22Rv1 (cell line): ENCODE measurements around the gene ANXA8.

Experiments
- H3K27ac ChIP-seq: fragments of 450-650 bp; 2 replicates; pipeline ENCODE4 v1.5.1; 2017
- ZFX ChIP-seq: fragments of 450-650 bp; IDR thresholded peaks from 2 replicates; pipeline ENCODE4 v1.6.1; 2017; ENCODE audit warnings: antibody characterized with exemption, borderline replicate concordance
- TF ChIP-seq, protein P1 (sequence below): fragments of 450-650 bp; IDR thresholded peaks from 2 replicates; pipeline ENCODE4 v1.5.1; 2017; ENCODE audit warnings: mild to moderate bottlenecking

ANXA8 gene

GRCh38 chr10:47423476-47423875, 60.4 kb downstream of the ANXA8 start:
- H3K27ac ChIP-seq = no peak overlapping the region
- TF ChIP-seq ZFX = no peak
- TF ChIP-seq, protein P1, sequence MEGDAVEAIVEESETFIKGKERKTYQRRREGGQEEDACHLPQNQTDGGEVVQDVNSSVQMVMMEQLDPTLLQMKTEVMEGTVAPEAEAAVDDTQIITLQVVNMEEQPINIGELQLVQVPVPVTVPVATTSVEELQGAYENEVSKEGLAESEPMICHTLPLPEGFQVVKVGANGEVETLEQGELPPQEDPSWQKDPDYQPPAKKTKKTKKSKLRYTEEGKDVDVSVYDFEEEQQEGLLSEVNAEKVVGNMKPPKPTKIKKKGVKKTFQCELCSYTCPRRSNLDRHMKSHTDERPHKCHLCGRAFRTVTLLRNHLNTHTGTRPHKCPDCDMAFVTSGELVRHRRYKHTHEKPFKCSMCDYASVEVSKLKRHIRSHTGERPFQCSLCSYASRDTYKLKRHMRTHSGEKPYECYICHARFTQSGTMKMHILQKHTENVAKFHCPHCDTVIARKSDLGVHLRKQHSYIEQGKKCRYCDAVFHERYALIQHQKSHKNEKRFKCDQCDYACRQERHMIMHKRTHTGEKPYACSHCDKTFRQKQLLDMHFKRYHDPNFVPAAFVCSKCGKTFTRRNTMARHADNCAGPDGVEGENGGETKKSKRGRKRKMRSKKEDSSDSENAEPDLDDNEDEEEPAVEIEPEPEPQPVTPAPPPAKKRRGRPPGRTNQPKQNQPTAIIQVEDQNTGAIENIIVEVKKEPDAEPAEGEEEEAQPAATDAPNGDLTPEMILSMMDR = no peak

- TF ChIP-seq, protein P1 = no peak
- no peak for TF ChIP-seq ZFX
- no peak overlapping the region for H3K27ac ChIP-seq
Observed at GRCh38 chr10:47421057-47421952, 62.6 kb downstream of the ANXA8 start.

- TF ChIP-seq, protein P1 = no peak
- TF ChIP-seq ZFX = no peak
- H3K27ac ChIP-seq = no peak overlapping the region
Observed at GRCh38 chr10:47420305-47421056, 63.4 kb downstream of the ANXA8 start.

- no peak overlapping the region for H3K27ac ChIP-seq
- TF ChIP-seq ZFX = no peak
- TF ChIP-seq, protein P1 = no peak
Observed at GRCh38 chr10:47419421-47419820, 64.5 kb downstream of the ANXA8 start.

DNA sequence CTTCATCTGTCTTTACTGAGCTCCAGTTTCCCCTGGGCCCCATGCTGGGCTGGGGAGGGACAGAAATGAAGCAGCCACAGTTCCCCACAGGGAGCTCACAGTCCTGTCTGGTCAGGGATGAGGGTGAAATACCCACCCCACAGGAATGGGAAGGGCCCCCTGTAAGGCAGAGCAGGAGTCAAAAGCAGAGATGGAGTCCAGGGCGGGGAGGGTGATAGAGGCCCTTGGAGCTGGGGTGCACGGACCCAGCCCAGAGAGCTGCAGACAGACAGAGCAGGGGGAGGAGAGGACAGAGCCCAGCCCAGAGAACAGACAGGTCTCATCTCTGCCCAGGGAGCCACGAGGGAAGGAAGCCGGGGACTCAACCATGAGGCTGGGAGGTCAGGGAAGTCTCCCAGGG, 64.9 kb downstream of the ANXA8 start:
- H3K27ac ChIP-seq = no peak overlapping the region
- no peak for TF ChIP-seq ZFX
- TF ChIP-seq, protein P1 = no peak

- no peak overlapping the region for H3K27ac ChIP-seq
- TF ChIP-seq, protein P1 = no peak
Observed at GRCh38 chr10:47418321-47418720, 65.6 kb downstream of the ANXA8 start.
